H54 (cell line): ENCODE results near the gene SNX11.
A peak's percentile ranks its signal among the peaks of the same experiment; 100 is the strongest.
"Not testable (repeated sequence)": the region's sequence is repeated elsewhere in the genome, so short reads cannot be mapped to it uniquely, and the experiment has no call there.

Experiments used
- DNase-seq: peaks from one replicate; pipeline ENCODE4 v3.0.0; 2011; ENCODE audit warnings: low spot score, mixed read lengths; ENCODE audit not compliant: insufficient read length
- FAIRE-seq: peaks from 3 replicates; lab custom pipeline; 2011; peaks lifted over from hg19 to GRCh38; lab: Jason Lieb, UNC
- POLR2A ChIP-seq: IDR thresholded peaks from 2 replicates; pipeline ENCODE4 v1.6.1; 2011; ENCODE audit warnings: low read depth, mild to moderate bottlenecking, low read length

SNX11 gene, protein sequence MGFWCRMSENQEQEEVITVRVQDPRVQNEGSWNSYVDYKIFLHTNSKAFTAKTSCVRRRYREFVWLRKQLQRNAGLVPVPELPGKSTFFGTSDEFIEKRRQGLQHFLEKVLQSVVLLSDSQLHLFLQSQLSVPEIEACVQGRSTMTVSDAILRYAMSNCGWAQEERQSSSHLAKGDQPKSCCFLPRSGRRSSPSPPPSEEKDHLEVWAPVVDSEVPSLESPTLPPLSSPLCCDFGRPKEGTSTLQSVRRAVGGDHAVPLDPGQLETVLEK

GRCh38 chr17:48107137-48108055 is at the start of gene SNX11:
TSS of gene SNX11 (plus strand) at chr17:48107766. CDS start at chr17:48112044, 4,278 bp downstream.
- DNase-seq: peak; percentile 90
- peak; percentile 15 for FAIRE-seq
- TF ChIP-seq POLR2A: peak; percentile 78

DNA sequence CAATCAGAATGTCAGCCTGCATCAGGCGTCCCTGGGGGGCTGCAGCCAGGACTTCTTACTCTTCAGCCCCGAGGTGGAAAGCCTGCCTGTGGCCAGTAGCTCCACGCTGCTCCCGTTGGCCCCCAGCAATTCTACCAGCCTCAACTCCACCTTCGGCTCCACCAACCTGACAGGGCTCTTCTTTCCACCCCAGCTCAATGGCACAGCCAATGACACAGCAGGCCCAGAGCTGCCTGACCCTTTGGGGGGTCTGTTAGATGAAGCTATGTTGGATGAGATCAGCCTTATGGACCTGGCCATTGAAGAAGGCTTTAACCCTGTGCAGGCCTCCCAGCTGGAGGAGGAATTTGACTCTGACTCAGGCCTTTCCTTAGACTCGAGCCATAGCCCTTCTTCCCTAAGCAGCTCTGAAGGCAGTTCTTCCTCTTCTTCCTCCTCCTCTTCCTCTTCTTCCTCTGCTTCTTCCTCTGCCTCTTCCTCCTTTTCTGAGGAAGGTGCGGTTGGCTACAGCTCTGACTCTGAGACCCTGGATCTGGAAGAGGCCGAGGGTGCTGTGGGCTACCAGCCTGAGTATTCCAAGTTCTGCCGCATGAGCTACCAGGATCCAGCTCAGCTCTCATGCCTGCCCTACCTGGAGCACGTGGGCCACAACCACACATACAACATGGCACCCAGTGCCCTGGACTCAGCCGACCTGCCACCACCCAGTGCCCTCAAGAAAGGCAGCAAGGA is 49.0 kb upstream of the SNX11 start:
- no peak for FAIRE-seq
- no peak for DNase-seq
- no peak for TF ChIP-seq POLR2A

DNA sequence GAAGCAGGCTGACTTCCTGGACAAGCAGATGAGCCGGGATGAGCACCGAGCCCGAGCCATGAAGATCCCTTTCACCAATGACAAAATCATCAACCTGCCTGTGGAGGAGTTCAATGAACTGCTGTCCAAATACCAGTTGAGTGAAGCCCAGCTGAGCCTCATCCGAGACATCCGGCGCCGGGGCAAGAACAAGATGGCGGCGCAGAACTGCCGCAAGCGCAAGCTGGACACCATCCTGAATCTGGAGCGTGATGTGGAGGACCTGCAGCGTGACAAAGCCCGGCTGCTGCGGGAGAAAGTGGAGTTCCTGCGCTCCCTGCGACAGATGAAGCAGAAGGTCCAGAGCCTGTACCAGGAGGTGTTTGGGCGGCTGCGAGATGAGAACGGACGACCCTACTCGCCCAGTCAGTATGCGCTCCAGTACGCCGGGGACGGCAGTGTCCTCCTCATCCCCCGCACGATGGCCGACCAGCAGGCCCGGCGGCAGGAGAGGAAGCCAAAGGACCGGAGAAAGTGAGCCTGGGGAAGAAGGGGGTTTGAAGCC is 48.4 kb upstream of the SNX11 start:
- no peak for TF ChIP-seq POLR2A
- FAIRE-seq: no peak
- DNase-seq: no peak

- FAIRE-seq (no peak), DNase-seq (no peak)
- TF ChIP-seq POLR2A: no peak
Measured at GRCh38 chr17:48060249-48060648, 47.3 kb upstream of the SNX11 start.

GRCh38 chr17:48062273-48062672 is 45.3 kb upstream of the SNX11 start:
- TF ChIP-seq POLR2A: no peak
- DNase-seq (no peak), FAIRE-seq (no peak)

DNA sequence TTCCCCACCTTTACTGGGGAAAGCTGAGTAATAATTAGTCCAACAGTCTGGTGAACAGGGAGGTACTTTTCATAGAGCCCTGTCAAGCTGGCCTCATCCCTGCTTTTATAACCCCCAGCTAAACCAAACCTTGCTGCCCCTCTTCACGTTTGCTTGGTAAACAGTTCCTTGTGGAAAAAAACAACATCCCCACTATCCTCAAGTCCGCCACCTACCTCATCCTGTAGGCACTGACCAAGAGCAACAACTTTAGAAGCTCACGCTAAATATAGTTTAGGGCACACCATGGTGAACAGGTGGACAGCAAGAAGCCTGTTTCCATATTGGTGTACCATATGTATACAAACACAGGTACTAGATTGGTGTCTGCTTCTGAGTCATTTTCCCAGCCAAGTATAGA is 42.9 kb upstream of the SNX11 start:
- DNase-seq (no peak), FAIRE-seq (no peak)
- no peak for TF ChIP-seq POLR2A

DNA sequence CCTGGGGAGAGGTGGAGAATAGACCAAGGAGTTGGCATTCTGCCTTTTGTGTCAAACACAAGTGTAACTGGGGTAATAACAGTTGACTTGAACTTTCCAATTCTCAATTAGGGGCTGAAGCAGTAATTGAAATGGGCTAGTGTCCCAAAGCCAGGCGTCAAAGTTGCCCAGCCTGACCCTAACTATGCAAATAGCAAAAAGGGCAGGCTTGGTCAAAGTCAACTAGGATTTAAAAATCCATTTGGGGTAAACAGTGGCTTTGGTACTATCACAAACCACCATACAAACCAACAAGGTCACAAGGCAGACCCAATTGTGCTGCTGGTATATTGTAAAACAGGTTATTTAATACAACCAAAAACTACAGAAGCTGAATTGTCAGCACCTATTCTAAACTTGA is 41.4 kb upstream of the SNX11 start:
- TF ChIP-seq POLR2A: no peak
- DNase-seq: no peak
- no peak for FAIRE-seq

DNA sequence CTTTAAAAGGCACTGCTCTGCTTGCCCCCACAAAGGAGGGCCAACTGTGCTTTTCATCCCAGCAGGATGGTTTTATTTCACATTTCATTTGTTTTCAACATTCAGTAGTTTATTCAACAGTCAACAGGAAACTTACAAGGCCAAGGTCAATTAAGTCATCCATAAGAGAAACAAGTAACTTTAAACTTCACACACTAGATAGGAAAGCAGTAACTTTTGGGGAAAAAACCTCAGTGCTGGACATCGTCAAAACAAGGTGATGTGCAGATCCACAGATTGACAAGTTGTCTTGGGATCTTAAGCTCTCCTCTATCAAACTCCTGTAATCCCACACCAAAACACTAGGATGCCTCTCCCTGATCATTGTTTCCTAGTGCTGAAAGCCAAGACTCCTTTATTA is 40.9 kb upstream of the SNX11 start:
- no peak for TF ChIP-seq POLR2A
- FAIRE-seq: no peak
- DNase-seq: no peak

GRCh38 chr17:48067245-48067644 is 40.3 kb upstream of the SNX11 start:
- DNase-seq (no peak), FAIRE-seq (no peak)
- no peak for TF ChIP-seq POLR2A

- not testable (repeated sequence) for DNase-seq, FAIRE-seq
Measured at GRCh38 chr17:48067808-48068207, 39.8 kb upstream of the SNX11 start.

DNA sequence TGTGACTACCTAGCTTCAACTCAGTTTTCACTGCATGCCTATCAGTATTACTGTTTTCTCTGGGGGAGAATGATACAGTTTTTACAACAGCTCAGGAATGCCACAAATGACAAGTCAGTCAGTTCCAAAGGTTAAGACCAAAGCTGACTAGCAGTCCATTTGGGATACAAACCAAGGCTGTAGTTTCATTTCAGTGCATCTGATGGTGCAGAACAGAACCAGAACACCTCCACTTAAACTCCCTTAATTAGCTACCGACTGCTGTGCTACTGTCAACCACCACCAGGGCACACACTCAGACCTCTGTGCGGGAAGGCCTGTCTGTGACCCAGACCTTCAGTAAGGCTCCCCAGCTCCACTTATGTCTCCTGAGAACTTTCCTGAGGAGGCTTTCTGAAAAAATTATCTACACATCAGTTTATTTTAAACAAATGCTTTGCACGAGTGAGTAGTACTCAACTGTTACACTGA is 39.0 kb upstream of the SNX11 start:
- no peak for FAIRE-seq
- DNase-seq: no peak
- TF ChIP-seq POLR2A: no peak

DNA sequence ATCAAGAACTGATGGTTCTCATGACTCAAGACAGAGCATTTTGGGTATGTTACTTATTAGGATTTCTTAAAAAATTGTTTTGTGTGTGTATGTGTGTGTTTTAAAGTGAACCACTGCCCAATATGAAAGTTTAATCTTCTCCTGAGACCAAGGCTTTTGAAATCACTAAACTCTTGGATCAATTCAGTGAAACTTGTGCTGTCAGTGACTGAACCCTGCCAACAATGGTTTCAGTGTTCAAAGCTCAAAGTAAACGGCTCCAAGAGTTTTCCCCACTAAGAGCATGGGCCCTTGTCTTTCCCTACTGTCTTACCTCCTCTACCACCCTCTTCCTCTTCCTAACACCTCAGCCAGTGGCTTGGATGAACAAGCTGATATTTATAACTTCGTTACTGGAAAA is 37.4 kb upstream of the SNX11 start:
- FAIRE-seq: no peak

DNA sequence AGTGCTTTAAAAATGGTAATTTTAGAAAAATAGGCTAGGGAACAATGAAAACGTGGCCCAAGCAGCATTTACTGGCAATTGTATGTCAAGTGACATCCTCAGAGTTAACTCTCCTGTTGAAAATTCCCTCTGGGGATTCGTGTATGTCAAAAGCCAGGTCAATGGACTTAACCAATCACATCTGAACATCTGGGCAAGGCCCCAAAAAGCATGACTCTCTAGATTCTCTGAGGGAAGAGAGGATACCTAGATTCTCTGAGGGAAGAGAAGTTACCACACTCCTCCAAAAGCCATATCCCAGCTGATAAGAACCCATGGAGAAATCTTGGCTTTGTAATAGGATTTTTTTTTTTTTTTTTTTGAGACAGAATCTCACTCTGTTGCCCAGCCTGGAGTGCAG is 35.9 kb upstream of the SNX11 start:
- FAIRE-seq (no peak), DNase-seq (no peak)
- TF ChIP-seq POLR2A: no peak

More for the DNA sequence above, 37.4 kb upstream of the SNX11 start:
- TF ChIP-seq POLR2A: no peak
- DNase-seq: no peak

GRCh38 chr17:48072811-48073210 is 34.8 kb upstream of the SNX11 start:
- not testable (repeated sequence) for FAIRE-seq, DNase-seq

DNA sequence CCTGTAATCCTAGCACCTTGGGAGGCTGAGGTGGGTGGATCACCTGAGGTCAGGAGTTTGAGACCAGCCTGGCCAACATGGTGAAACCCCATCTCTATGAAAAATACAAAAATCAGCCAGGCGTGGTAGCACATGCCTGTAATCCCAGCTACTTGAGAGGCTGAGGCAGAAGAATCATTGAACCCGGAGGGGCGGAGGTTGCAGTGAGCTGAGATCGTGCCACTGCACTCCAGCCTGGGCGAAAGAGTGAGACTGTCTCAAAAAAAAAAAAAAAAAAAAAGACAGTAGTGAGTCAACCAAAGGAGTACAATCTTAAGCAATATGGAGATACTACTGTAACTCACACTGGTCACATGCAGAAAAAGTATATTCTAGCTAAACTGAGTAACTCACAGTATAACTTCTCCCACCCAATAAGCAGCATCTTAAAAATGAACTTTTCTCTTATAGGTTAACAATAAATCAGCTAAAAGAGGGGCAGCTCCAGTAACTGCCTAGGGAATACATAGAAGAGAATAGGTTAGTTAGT is 33.9 kb upstream of the SNX11 start:
- not testable (repeated sequence) for DNase-seq, FAIRE-seq
